GM23248 (cell line): ENCODE results near the gene FAM117A.

Experiments used
- EZH2 ChIP-seq: fragments of 200-600 bp; sonication (generic); IDR thresholded peaks from 2 replicates; pipeline ENCODE4 v1.6.1; 2018; ENCODE audit warnings: antibody characterized with exemption, mild to moderate bottlenecking; ENCODE audit not compliant: insufficient read depth, poor library complexity, severe bottlenecking
- EZH2phosphoT487 ChIP-seq: fragments of 200-600 bp; sonication (generic); IDR thresholded peaks from 2 replicates; pipeline ENCODE4 v1.6.1; 2018; ENCODE audit warnings: antibody characterized with exemption, moderate library complexity, mild to moderate bottlenecking, low read depth; ENCODE audit not compliant: insufficient read depth

DNA sequence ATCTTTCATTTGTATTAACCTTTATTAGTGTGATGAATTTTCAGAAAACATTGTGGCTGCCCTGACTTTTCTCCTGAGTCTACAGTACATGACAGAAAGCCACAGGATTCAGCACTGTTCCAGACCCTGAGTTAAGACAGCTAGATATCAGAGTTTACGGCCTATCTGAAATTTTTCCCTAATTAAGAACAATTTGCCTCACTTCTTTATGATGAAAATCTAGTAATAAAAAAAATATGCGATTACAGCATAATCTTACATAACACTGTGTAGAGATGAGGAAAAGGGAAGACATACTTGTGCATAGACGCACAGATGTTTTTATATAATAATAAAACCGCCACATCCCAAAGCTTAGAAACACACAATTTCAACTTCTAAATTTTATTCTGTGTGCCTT, 93.3 kb downstream of the FAM117A start:
- TF ChIP-seq EZH2, result no peak
- no peak for TF ChIP-seq EZH2phosphoT487
